ENCODE results near the gene CCDC40. TPM values are rescaled to one million over a fixed set of nuclear protein-coding genes. Genes with fewer than 3 reads are reported as not detected.

Gene CCDC40
- total RNA-seq, 1 experiment from 2014 or later = 3.9 TPM

GRCh38 chr17:79990051-79990592, 46.3 kb upstream of the CCDC40 start:
- Mint-ChIP-seq H3K27me3 (ENCODE audit: insufficient read depth, unreplicated experiment) (no peaks in the 10 kb centered on the region), H3K4me1 (ENCODE audit: low read depth, unreplicated experiment) (peaks cover 44% of the 10 kb centered on the region), H3K9me3 (ENCODE audit: unreplicated experiment) (no peaks in the 10 kb centered on the region), H3K4me3 (ENCODE audit: unreplicated experiment) (peak overlapping the region; percentile 96), H3K36me3 (ENCODE audit: insufficient read depth, unreplicated experiment) (peaks cover 29% of the 10 kb centered on the region), H3K27ac (ENCODE audit: unreplicated experiment) (peak overlapping the region; percentile 100)
- peaks cover 62% of the 10 kb centered on the region for H3K4me1 ChIP-seq
- intact Hi-C loops (cut with micrococcal nuclease; ENCODE audit: unreplicated experiment) = loop anchor here (5.0 kb wide), 1 partner anchor 38 kb away; no protein-coding TSS in a partner anchor
- TF ChIP-seq CTCF (IDR thresholded peaks at IDR 0.05; ENCODE audit: insufficient read depth in 1 of 2, low read depth in 1 of 2, low read length in 1 of 2, severe bottlenecking in 1 of 2, unreplicated experiment in 1 of 2) = no peak
- no peaks in the 10 kb centered on the region for H3K9me3 ChIP-seq
- no peak overlapping the region for H3K4me3 ChIP-seq (ENCODE audit: low read depth, low read length)
- ChIA-PET POLR2A (interaction anchor here (4.5 kb wide), 1 partner anchor 148 kb away, joined by 170 read pairs; the partner anchor contains the start of gene CBX4), CTCF (interaction anchor here (0.6 to 1.4 kb wide), 3 partner anchors 64 to 150 kb away, joined by 3 to 5 read pairs (median 3); no protein-coding TSS in a partner anchor)
- no peak for DNase-seq
- H3K36me3 ChIP-seq (ENCODE audit: control insufficient read depth, insufficient read depth, low read length) = no peaks in the 10 kb centered on the region; the same call in 1 of the 2 replicates
- BruUV-seq (replicated peaks) = no TSS peak
- H3K27me3 ChIP-seq (replicated peaks; ENCODE audit: control insufficient read depth, insufficient read depth, low read length) = no peaks in the 10 kb centered on the region

GRCh38 chr17:79990704-79991103, 45.7 kb upstream of the CCDC40 start:
- no peaks in the 10 kb centered on the region for H3K27me3 ChIP-seq (replicated peaks; ENCODE audit: control insufficient read depth, insufficient read depth, low read length)
- peaks cover 29% of the 10 kb centered on the region for H3K36me3 Mint-ChIP-seq (ENCODE audit: insufficient read depth, unreplicated experiment)
- peak overlapping the region; percentile 96 for H3K4me3 Mint-ChIP-seq (ENCODE audit: unreplicated experiment)
- H3K4me1 ChIP-seq = peaks cover 62% of the 10 kb centered on the region
- DNase-seq = no peak
- H3K4me1 Mint-ChIP-seq (ENCODE audit: low read depth, unreplicated experiment) = peaks cover 44% of the 10 kb centered on the region
- no peak for TF ChIP-seq CTCF (IDR thresholded peaks at IDR 0.05; ENCODE audit: insufficient read depth in 1 of 2, low read depth in 1 of 2, low read length in 1 of 2, severe bottlenecking in 1 of 2, unreplicated experiment in 1 of 2)
- ChIA-PET CTCF (interaction anchor here (1.4 kb wide), 1 partner anchor 75 kb away, joined by 5 read pairs; no protein-coding TSS in a partner anchor), POLR2A (interaction anchor here (4.5 kb wide), 1 partner anchor 148 kb away, joined by 170 read pairs; the partner anchor contains the start of gene CBX4)
- intact Hi-C loops (cut with micrococcal nuclease; ENCODE audit: unreplicated experiment) = loop anchor here (5.0 kb wide), 1 partner anchor 38 kb away; no protein-coding TSS in a partner anchor
- H3K27me3 Mint-ChIP-seq (ENCODE audit: insufficient read depth, unreplicated experiment) = no peaks in the 10 kb centered on the region
- no peaks in the 10 kb centered on the region; the same call in 1 of the 2 replicates for H3K36me3 ChIP-seq (ENCODE audit: control insufficient read depth, insufficient read depth, low read length)
- no peaks in the 10 kb centered on the region for H3K9me3 ChIP-seq
- no peak overlapping the region for H3K4me3 ChIP-seq (ENCODE audit: low read depth, low read length)
- no peaks in the 10 kb centered on the region for H3K9me3 Mint-ChIP-seq (ENCODE audit: unreplicated experiment)
- BruUV-seq (replicated peaks) = no TSS peak
- H3K27ac Mint-ChIP-seq (ENCODE audit: unreplicated experiment) = peak overlapping the region; percentile 100

GRCh38 chr17:79991140-79991923, 45.1 kb upstream of the CCDC40 start:
- peaks cover 29% of the 10 kb centered on the region for H3K36me3 Mint-ChIP-seq (ENCODE audit: insufficient read depth, unreplicated experiment)
- Histone ChIP-seq H3K4me3 (ENCODE audit: low read depth, low read length) (peak overlapping the region; percentile 48), H3K27me3 (replicated peaks; ENCODE audit: control insufficient read depth, insufficient read depth, low read length) (no peaks in the 10 kb centered on the region), H3K9me3 (no peaks in the 10 kb centered on the region), H3K36me3 (ENCODE audit: control insufficient read depth, insufficient read depth, low read length) (no peaks in the 10 kb centered on the region; the same call in 1 of the 2 replicates), H3K4me1 (peaks cover 62% of the 10 kb centered on the region)
- ChIA-PET CTCF (interaction anchor here (0.6 to 1.4 kb wide), 8 partner anchors 41 to 269 kb away, joined by 3 to 6 read pairs (median 4); no protein-coding TSS in a partner anchor), POLR2A (interaction anchor here (0.6 to 4.5 kb wide), 4 partner anchors 17 to 149 kb away, joined by 3 to 170 read pairs (median 4); partner anchors contain the start of gene CBX4)
- intact Hi-C loops (cut with micrococcal nuclease; ENCODE audit: unreplicated experiment) = loop anchor here (5.0 kb wide), 1 partner anchor 39 kb away; no protein-coding TSS in a partner anchor
- H3K9me3 Mint-ChIP-seq (ENCODE audit: unreplicated experiment) = no peaks in the 10 kb centered on the region
- TF ChIP-seq CTCF (IDR thresholded peaks at IDR 0.05; ENCODE audit: insufficient read depth in 1 of 2, low read depth in 1 of 2, low read length in 1 of 2, severe bottlenecking in 1 of 2, unreplicated experiment in 1 of 2) = peak; percentile 67 to 79
- H3K4me1 Mint-ChIP-seq (ENCODE audit: low read depth, unreplicated experiment) = peaks cover 44% of the 10 kb centered on the region
- DNase-seq = peak; percentile 94 to 96
- peak overlapping the region; percentile 100 for H3K27ac Mint-ChIP-seq (ENCODE audit: unreplicated experiment)
- H3K4me3 Mint-ChIP-seq (ENCODE audit: unreplicated experiment) = peak overlapping the region; percentile 96
- no peaks in the 10 kb centered on the region for H3K27me3 Mint-ChIP-seq (ENCODE audit: insufficient read depth, unreplicated experiment)
- BruUV-seq (replicated peaks) = no TSS peak
